Measurements from ENCODE around the gene FAM89A.

DNA sequence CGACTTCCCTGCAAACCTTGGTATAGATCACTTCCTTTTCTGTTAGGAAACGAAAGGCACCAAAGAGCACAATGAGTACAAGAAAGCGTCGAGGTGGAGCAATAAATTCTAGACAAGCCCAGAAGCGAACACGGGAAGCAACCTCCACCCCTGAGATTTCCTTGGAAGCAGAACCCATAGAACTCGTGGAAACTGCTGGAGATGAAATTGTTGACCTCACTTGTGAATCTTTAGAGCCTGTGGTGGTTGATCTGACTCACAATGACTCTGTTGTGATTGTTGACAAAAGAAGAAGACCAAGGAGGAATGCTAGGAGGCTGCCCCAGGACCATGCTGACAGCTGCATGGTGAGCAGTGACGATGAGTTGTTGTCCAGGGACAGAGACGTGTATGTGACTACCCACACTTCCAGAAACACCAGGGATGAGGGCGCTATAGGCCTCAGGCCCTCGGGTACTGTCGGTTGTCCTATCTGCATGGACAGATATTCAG is 18.5 kb downstream of the FAM89A start:
- no peak for TF ChIP-seq POLR2A (IDR thresholded peaks at IDR 0.05)
- TF ChIP-seq POLR2AphosphoS5 (IDR thresholded peaks at IDR 0.05; ENCODE audit: insufficient read depth in 1 of 2, low read depth in 1 of 2) = no peak

Data from vagina (tissue), 2 donors.